NCI-H1436 (cell line): ENCODE results near the gene METTL2A.
A peak's percentile ranks its signal among the peaks of the same experiment; 100 is the strongest.
"Not testable (repeated sequence)": the region's sequence is repeated elsewhere in the genome, so short reads cannot be mapped to it uniquely, and the experiment has no call there.

Source experiments
- DNase-seq: peaks from one replicate; lab custom pipeline; 2025; lab: John Stamatoyannopoulos, UW

Gene METTL2A

GRCh38 chr17:62471380-62471880, 47.7 kb downstream of the METTL2A start:
- not testable (repeated sequence) for DNase-seq

- not testable (repeated sequence) for DNase-seq
Observed at GRCh38 chr17:62473030-62473982, 49.6 kb downstream of the METTL2A start.

GRCh38 chr17:62477111-62477510, 53.4 kb downstream of the METTL2A start:
- DNase-seq, result not testable (repeated sequence)

GRCh38 chr17:62477718-62478408, 54.2 kb downstream of the METTL2A start:
- DNase-seq, result peak; percentile 13

GRCh38 chr17:62478424-62478879, 54.8 kb downstream of the METTL2A start, which contains the start of gene TLK2:
TLK2 (plus strand) TSS chr17:62478825; CDS start chr17:62481126, 2,301 bp downstream.
- peak; percentile 83 for DNase-seq

- not testable (repeated sequence) for DNase-seq
Observed at GRCh38 chr17:62478880-62479638, 55.4 kb downstream of the METTL2A start.

GRCh38 chr17:62479639-62480258, 56.1 kb downstream of the METTL2A start:
- DNase-seq, result not testable (repeated sequence)

GRCh38 chr17:62482553-62482952, 58.9 kb downstream of the METTL2A start:
- not testable (repeated sequence) for DNase-seq

- not testable (repeated sequence) for DNase-seq
Observed at GRCh38 chr17:62490990-62491389, 67.3 kb downstream of the METTL2A start.

- not testable (repeated sequence) for DNase-seq
Observed at GRCh38 chr17:62493049-62493655, 69.5 kb downstream of the METTL2A start.

GRCh38 chr17:62494073-62494472, 70.4 kb downstream of the METTL2A start:
- DNase-seq, result not testable (repeated sequence)

GRCh38 chr17:62496344-62496743, 72.6 kb downstream of the METTL2A start:
- DNase-seq, result not testable (repeated sequence)

- DNase-seq, result not testable (repeated sequence)
Observed at GRCh38 chr17:62498796-62499195, 75.1 kb downstream of the METTL2A start.
